ENCODE data around the gene PTCD2.

DNA sequence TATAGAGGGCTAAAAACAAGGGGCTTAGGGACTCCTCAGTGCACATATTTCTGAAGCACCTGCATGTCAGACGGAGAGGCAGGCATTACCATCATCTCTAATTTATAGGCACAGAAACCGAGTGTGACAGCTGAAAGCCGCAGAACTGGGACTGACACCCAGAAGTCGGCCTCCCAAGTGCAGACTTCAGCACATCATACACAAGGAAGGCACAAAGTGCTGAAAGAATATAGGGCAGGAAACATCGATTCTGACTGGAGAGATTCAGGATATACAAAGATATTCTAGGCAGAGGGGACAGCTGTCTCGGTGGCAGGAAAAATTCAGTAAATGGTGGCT lies 11.4 kb upstream of the PTCD2 start:
- TF ChIP-seq EZH2 (IDR thresholded peaks at IDR 0.05) (no peak), POLR2AphosphoS5 (IDR thresholded peaks at IDR 0.05; ENCODE audit: borderline replicate concordance, low read depth, low read length) (no peak)

Measured in SK-N-MC (cell line).